NT2/D1 (cell line): Measurements from ENCODE around the gene BAZ1B.
"Not testable (repeated sequence)": the region's sequence is repeated elsewhere in the genome, so short reads cannot be mapped to it uniquely, and the experiment has no call there.

Source experiments
- DNase-seq: peaks from one replicate; pipeline ENCODE4 v3.0.0-alpha.2; 2011; ENCODE audit warnings: low read depth, low spot score
- H3K27me3 ChIP-seq: 2 replicates; pipeline ENCODE4 v1.6.0; 2011; ENCODE audit warnings: mild to moderate bottlenecking; ENCODE audit not compliant: insufficient read length, insufficient read depth
- H3K36me3 ChIP-seq: 2 replicates; pipeline ENCODE4 v1.6.1; 2011; ENCODE audit warnings: mild to moderate bottlenecking, low read length, mixed read lengths; ENCODE audit not compliant: insufficient read depth, insufficient read length
- H3K4me1 ChIP-seq: 2 replicates; pipeline ENCODE4 v1.5.1; 2011; ENCODE audit not compliant: insufficient read depth, insufficient read length
- H3K4me3 ChIP-seq: 2 replicates; pipeline ENCODE4 v1.5.1; 2011; ENCODE audit warnings: low read depth; ENCODE audit not compliant: insufficient read length
- H3K9ac ChIP-seq: 2 replicates; pipeline ENCODE4 v1.6.0; 2011; ENCODE audit warnings: low read depth; ENCODE audit not compliant: insufficient read length
- H3K9me3 ChIP-seq: 2 replicates; pipeline ENCODE4 v1.5.1; 2011; ENCODE audit warnings: mild to moderate bottlenecking, low read length; ENCODE audit not compliant: insufficient read depth
- SUZ12 ChIP-seq: IDR thresholded peaks from 2 replicates; pipeline ENCODE4 v1.6.1; 2011; ENCODE audit not compliant: insufficient read length, insufficient read depth; ENCODE audit errors: extremely low read depth
- YY1 ChIP-seq: IDR thresholded peaks from 2 replicates; pipeline ENCODE4 v1.6.1; 2011; ENCODE audit not compliant: insufficient read length, insufficient read depth
- ZNF274 ChIP-seq: IDR thresholded peaks from 2 replicates; pipeline ENCODE4 v1.6.1; 2011; ENCODE audit warnings: mild to moderate bottlenecking, low read depth, low read length

BAZ1B gene

DNA sequence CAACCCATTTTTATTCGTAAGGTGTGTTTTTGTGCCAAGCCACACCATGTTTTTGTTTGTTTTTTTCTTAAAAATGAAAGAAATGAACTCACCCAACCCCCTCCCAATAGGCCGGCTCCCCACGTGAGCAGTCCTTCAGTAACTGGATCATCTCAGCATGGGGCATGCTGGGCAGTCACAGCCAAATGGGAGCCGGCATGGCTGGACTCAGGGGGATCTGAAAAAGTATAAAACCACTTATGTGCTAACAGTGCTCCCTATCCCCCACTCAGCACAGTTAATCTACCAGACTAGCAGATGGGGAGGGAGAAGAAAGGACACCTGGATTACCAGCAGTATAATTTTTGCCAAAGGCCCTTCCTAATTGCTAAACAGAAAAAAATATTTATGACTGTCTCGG lies 39.3 kb downstream of the BAZ1B start:
- Histone ChIP-seq H3K36me3 (peaks cover 62% of the 10 kb centered on the region), H3K27me3 (no peaks in the 10 kb centered on the region), H3K4me3 (no peak overlapping the region), H3K4me1 (no peaks in the 10 kb centered on the region), H3K9ac (no peak overlapping the region), H3K9me3 (no peaks in the 10 kb centered on the region)
- no peak for DNase-seq
- TF ChIP-seq SUZ12 (no peak), YY1 (no peak), ZNF274 (no peak)

DNA sequence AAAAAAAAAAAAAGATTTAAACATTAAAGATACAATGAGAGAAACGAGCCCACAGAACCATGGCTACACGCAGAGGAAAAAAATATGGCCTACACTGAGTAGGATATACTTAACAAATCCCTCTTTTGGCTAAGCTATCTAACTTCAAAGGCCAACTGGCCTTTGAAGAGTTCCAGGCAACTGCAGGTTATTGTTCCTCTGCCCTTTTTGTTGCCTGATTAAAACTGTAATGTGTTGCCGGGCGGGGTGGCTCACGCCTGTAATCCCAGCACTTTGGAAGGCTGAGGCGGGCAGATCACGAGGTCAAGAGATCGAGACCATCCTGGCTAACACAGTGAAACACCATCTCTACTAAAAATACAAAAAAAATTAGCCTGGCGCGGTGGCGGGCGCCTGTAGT lies 40.6 kb downstream of the BAZ1B start:
- H3K36me3 ChIP-seq = peaks cover 63% of the 10 kb centered on the region
- H3K27me3 ChIP-seq, H3K4me3 ChIP-seq, H3K9me3 ChIP-seq, H3K4me1 ChIP-seq, H3K9ac ChIP-seq, DNase-seq: not testable (repeated sequence)

GRCh38 chr7:73478549-73478948 lies 43.5 kb downstream of the BAZ1B start:
- Histone ChIP-seq H3K36me3 (peaks cover 73% of the 10 kb centered on the region), H3K4me3 (no peak overlapping the region), H3K4me1 (no peaks in the 10 kb centered on the region), H3K9ac (no peak overlapping the region), H3K9me3 (no peaks in the 10 kb centered on the region), H3K27me3 (no peaks in the 10 kb centered on the region)
- no peak for DNase-seq
- no peak for TF ChIP-seq SUZ12

- no peak overlapping the region for H3K9ac ChIP-seq
- no peak overlapping the region for H3K4me3 ChIP-seq
- peaks cover 64% of the 10 kb centered on the region for H3K36me3 ChIP-seq
- H3K27me3 ChIP-seq = no peaks in the 10 kb centered on the region
- TF ChIP-seq SUZ12 (no peak), ZNF274 (no peak), YY1 (no peak)
- DNase-seq = no peak
- H3K4me1 ChIP-seq = no peaks in the 10 kb centered on the region
- H3K9me3 ChIP-seq = no peaks in the 10 kb centered on the region
Measured at GRCh38 chr7:73477376-73477775, 44.7 kb downstream of the BAZ1B start.

- Histone ChIP-seq H3K36me3 (peaks cover 72% of the 10 kb centered on the region), H3K27me3 (no peaks in the 10 kb centered on the region), H3K9me3 (no peaks in the 10 kb centered on the region), H3K4me3 (no peak overlapping the region), H3K9ac (no peak overlapping the region), H3K4me1 (no peaks in the 10 kb centered on the region)
- no peak for DNase-seq
- TF ChIP-seq SUZ12 (no peak), YY1 (no peak), ZNF274 (no peak)
Measured at GRCh38 chr7:73470208-73470607, 51.9 kb downstream of the BAZ1B start.

- H3K36me3 ChIP-seq = peaks cover 83% of the 10 kb centered on the region
- not testable (repeated sequence) for H3K9me3 ChIP-seq, DNase-seq, H3K4me1 ChIP-seq, H3K27me3 ChIP-seq, H3K9ac ChIP-seq, H3K4me3 ChIP-seq
Measured at GRCh38 chr7:73467046-73467445, 55.0 kb downstream of the BAZ1B start.

- Histone ChIP-seq H3K4me1 (no peaks in the 10 kb centered on the region), H3K27me3 (no peaks in the 10 kb centered on the region), H3K9ac (no peak overlapping the region), H3K9me3 (no peaks in the 10 kb centered on the region), H3K4me3 (no peak overlapping the region), H3K36me3 (peaks cover 89% of the 10 kb centered on the region)
- TF ChIP-seq ZNF274 (no peak), YY1 (no peak), SUZ12 (no peak)
- no peak for DNase-seq
Measured at GRCh38 chr7:73466112-73466511, 56.0 kb downstream of the BAZ1B start.

DNA sequence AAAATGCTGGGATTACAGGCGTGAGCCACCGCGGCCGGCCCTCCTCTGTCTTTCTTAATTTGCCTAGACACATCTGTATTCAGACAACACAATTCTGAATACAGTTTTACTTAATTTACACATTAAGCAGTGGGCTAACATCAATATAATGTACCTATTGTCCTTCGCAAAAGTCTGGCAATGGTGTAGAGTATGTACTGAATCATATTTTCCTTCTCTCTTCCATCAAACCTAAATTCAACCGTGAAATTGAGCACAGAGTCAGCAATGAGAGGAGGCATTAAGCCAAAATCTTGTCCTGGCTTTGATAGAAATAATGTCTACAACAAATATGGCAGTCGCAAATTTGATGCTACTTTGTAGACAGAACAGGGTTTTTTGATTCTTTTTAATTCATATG lies 58.1 kb downstream of the BAZ1B start:
- TF ChIP-seq YY1 = no peak
- TF ChIP-seq SUZ12 = no peak
- no peak for TF ChIP-seq ZNF274
- H3K9me3 ChIP-seq = no peaks in the 10 kb centered on the region

More for the DNA sequence above, 58.1 kb downstream of the BAZ1B start:
- Histone ChIP-seq H3K4me3 (no peak overlapping the region), H3K36me3 (peaks cover 75% of the 10 kb centered on the region), H3K27me3 (no peaks in the 10 kb centered on the region), H3K9ac (no peak overlapping the region), H3K4me1 (no peaks in the 10 kb centered on the region)
- no peak for DNase-seq
